Esophagus muscularis mucosa (tissue), 4 donors: Measurements from ENCODE around the gene KAZN. TPM values are rescaled to one million over a fixed set of nuclear protein-coding genes. Genes with fewer than 3 reads are reported as not detected.

Source experiments
- DNase-seq: peaks from one replicate; pipeline ENCODE4 v3.0.0-alpha.2; 2017; ENCODE audit errors: extremely low spot score
- H3K27ac ChIP-seq, 4 donors: fragments of 200-600 bp; sonication (generic); replicated peaks in 1 of 4; 1 replicate in 3 of 4; 2 replicates in 1 of 4; pipeline ENCODE4 v1.5.1; 2016 to 2019; ENCODE audit warnings: mild to moderate bottlenecking in 1 of 4
- H3K27me3 ChIP-seq, 4 donors: fragments of 200-600 bp; sonication (generic); one replicate each; pipeline versions ENCODE4 v1.5.1 to v1.6.0; 2016 to 2019
- H3K36me3 ChIP-seq, 4 donors: fragments of 200-600 bp; sonication (generic); one replicate each; pipeline ENCODE4 v1.5.1; 2016 to 2019
- H3K4me1 ChIP-seq, 4 donors: fragments of 200-600 bp; sonication (generic); one replicate each; pipeline ENCODE4 v1.5.1; 2016 to 2019
- H3K4me3 ChIP-seq, 4 donors: fragments of 200-600 bp; sonication (generic); 1 replicate in 2 of 4; 2 replicates in 2 of 4; pipeline ENCODE4 v1.5.1; 2016 to 2019; ENCODE audit warnings: mild to moderate bottlenecking in 4 of 4, moderate library complexity in 1 of 4
- H3K9me3 ChIP-seq, 4 donors: fragments of 200-600 bp; sonication (generic); 1 replicate in 3 of 4; 2 replicates in 1 of 4; pipeline ENCODE4 v1.5.1; 2016 to 2019
- CTCF ChIP-seq, 3 experiments: fragments of 200-600 bp in 2 of 3; fragments of 450-650 bp in 1 of 3; sonication (generic) in 2 of 3; IDR thresholded peaks; one replicate each; pipeline ENCODE4 v1.5.1; 2017 to 2019; ENCODE audit warnings: antibody characterized with exemption in 3 of 3, mild to moderate bottlenecking in 2 of 3, moderate library complexity in 1 of 3
- EP300 ChIP-seq: sonication (generic); formaldehyde crosslinking; IDR thresholded peaks from one replicate; pipeline ENCODE4 v1.6.1; 2017; ENCODE audit warnings: antibody characterized with exemption
- POLR2A ChIP-seq: fragments of 450-650 bp; IDR thresholded peaks from one replicate; pipeline ENCODE4 v1.6.1; 2017; ENCODE audit warnings: antibody characterized with exemption, moderate library complexity, mild to moderate bottlenecking, low read depth
- POLR2AphosphoS5 ChIP-seq, 2 donors: sonication (generic); formaldehyde crosslinking; IDR thresholded peaks; one replicate each; pipeline ENCODE4 v1.6.1; 2017; ENCODE audit warnings: antibody characterized with exemption in 2 of 2
- WGBS: methylation state at CpG from one replicate; pipeline ENCODE4 v1.1.5; 2018; 5-methylcytosine and 5-hydroxymethylcytosine counted together
- intact Hi-C: fragments of 100-400 bp; cut with DNase I; formaldehyde crosslinking; loops from one replicate; pipeline ENCODE4 v1.15.1; 2023
- total RNA-seq, 4 donors: library from RNA; depleted of rRNA; stranded (reverse); fragments of >200 nt; gene quantifications; one replicate each; pipeline versions ENCODE4 v1.1.0 to v1.2.1, GENCODE V29; 2016

Gene KAZN
- total RNA-seq, 4 donors from 2014 or later, result 9.9 to 14.1 (median 11.9) TPM

- no peak overlapping the region for H3K4me3 ChIP-seq
- H3K9me3 ChIP-seq, result peaks cover 0 to 13% (median 7%) of the 10 kb centered on the region in 4 donors
- WGBS, result 61% methylated on average over 3 of the region's 3 CpGs
- no peak overlapping the region for H3K27ac ChIP-seq
- TF ChIP-seq POLR2AphosphoS5 (IDR thresholded peaks at IDR 0.05) (no peak), CTCF (IDR thresholded peaks at IDR 0.05) (no peak), POLR2A (no peak), EP300 (no peak)
- no peak for DNase-seq
- intact Hi-C loops, result no loop called here
- no peaks in the 10 kb centered on the region for H3K36me3 ChIP-seq
- no peaks in the 10 kb centered on the region for H3K27me3 ChIP-seq
- peaks cover 0 to 14% (median 8%) of the 10 kb centered on the region in 4 donors for H3K4me1 ChIP-seq
Observed at GRCh38 chr1:14648391-14648790, 49.9 kb downstream of the KAZN start.

- 64% methylated on average over 9 of the region's 9 CpGs for WGBS
- DNase-seq, result no peak
- no peaks in the 10 kb centered on the region for H3K27me3 ChIP-seq
- no peak overlapping the region for H3K4me3 ChIP-seq
- no peak overlapping the region for H3K27ac ChIP-seq
- H3K4me1 ChIP-seq, result peaks cover 0 to 14% (median 8%) of the 10 kb centered on the region in 4 donors
- no peaks in the 10 kb centered on the region for H3K36me3 ChIP-seq
- H3K9me3 ChIP-seq, result peaks cover 0 to 10% (median 5%) of the 10 kb centered on the region in 4 donors
- TF ChIP-seq POLR2A, result no peak
- intact Hi-C loops, result no loop called here
Observed at GRCh38 chr1:14648896-14649855, 50.7 kb downstream of the KAZN start.

GRCh38 chr1:14649976-14650375 lies 51.5 kb downstream of the KAZN start:
- no peak overlapping the region for H3K4me3 ChIP-seq
- H3K9me3 ChIP-seq, result peaks cover 0 to 3% (median 1%) of the 10 kb centered on the region in 4 donors
- intact Hi-C loops, result no loop called here
- TF ChIP-seq POLR2AphosphoS5 (IDR thresholded peaks at IDR 0.05), result no peak
- TF ChIP-seq EP300, result no peak
- no peak for TF ChIP-seq POLR2A
- no peak for TF ChIP-seq CTCF (IDR thresholded peaks at IDR 0.05)
- H3K4me1 ChIP-seq, result peaks cover 0 to 14% (median 8%) of the 10 kb centered on the region in 4 donors
- no peak for DNase-seq
- no peaks in the 10 kb centered on the region for H3K36me3 ChIP-seq
- 90% methylated on average over 1 of the region's 1 CpG for WGBS
- no peaks in the 10 kb centered on the region for H3K27me3 ChIP-seq
- H3K27ac ChIP-seq, result no peak overlapping the region

GRCh38 chr1:14650951-14651350 lies 52.5 kb downstream of the KAZN start:
- Histone ChIP-seq H3K27ac (no peak overlapping the region), H3K27me3 (peaks cover 0 to 3% (median 0%) of the 10 kb centered on the region in 4 donors), H3K36me3 (no peaks in the 10 kb centered on the region), H3K9me3 (no peaks in the 10 kb centered on the region), H3K4me1 (peaks cover 0 to 14% (median 8%) of the 10 kb centered on the region in 4 donors), H3K4me3 (no peak overlapping the region)
- intact Hi-C loops, result no loop called here
- no peak for DNase-seq
- 77% methylated on average over 3 of the region's 3 CpGs for WGBS
- TF ChIP-seq CTCF (IDR thresholded peaks at IDR 0.05) (no peak), POLR2A (no peak), EP300 (no peak), POLR2AphosphoS5 (IDR thresholded peaks at IDR 0.05) (no peak)

GRCh38 chr1:14652840-14653239 lies 54.4 kb downstream of the KAZN start:
- 75% methylated on average over 3 of the region's 3 CpGs for WGBS
- TF ChIP-seq POLR2A, result no peak
- TF ChIP-seq POLR2AphosphoS5 (IDR thresholded peaks at IDR 0.05), result no peak
- TF ChIP-seq EP300, result no peak
- no peak for TF ChIP-seq CTCF (IDR thresholded peaks at IDR 0.05)
- no peak for DNase-seq
- H3K4me1 ChIP-seq, result peaks cover 0 to 13% (median 8%) of the 10 kb centered on the region in 4 donors
- H3K9me3 ChIP-seq, result no peaks in the 10 kb centered on the region
- no peak overlapping the region for H3K27ac ChIP-seq
- H3K27me3 ChIP-seq, result peaks cover 0 to 7% (median 0%) of the 10 kb centered on the region in 4 donors
- H3K4me3 ChIP-seq, result no peak overlapping the region
- intact Hi-C loops, result no loop called here
- no peaks in the 10 kb centered on the region for H3K36me3 ChIP-seq
